Coronary artery (tissue), 2 donors: Measurements from ENCODE around the gene IRF7.

Source experiments
- DNase-seq: peaks from one replicate; pipeline ENCODE4 v3.0.0-alpha.2; 2017; ENCODE audit warnings: low spot score
- H3K27ac ChIP-seq, 2 donors: fragments of 200-600 bp; sonication (generic); one replicate each; pipeline ENCODE4 v1.5.1; 2016 to 2019
- H3K4me3 ChIP-seq: fragments of 200-600 bp; sonication (generic); 2 replicates; pipeline ENCODE4 v1.5.1; 2016; ENCODE audit warnings: mild to moderate bottlenecking, moderate library complexity
- TF ChIP-seq, protein P1 (sequence below): fragments of 200-600 bp; sonication (generic); IDR thresholded peaks from one replicate; pipeline ENCODE4 v1.5.1; 2019; ENCODE audit warnings: antibody characterized with exemption

Gene IRF7

DNA sequence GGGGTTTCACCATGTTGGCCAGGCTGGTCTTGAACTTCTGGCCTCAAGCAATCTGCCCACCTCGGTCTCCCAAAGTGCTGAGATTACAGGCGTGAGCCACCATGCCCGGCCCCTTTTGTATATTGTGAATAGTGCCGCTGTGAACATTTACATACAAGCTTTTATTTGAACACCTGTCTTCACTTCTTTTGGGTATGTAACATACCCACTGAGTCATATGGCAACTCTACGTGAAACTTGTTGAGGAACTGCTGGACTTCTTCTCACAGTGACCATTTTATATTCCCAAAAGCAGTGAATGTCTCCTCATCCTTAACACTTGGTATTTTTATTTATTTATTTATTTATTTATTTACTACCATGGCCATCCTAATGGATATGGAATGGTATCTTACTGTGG, 15.1 kb upstream of the IRF7 start:
- TF ChIP-seq, protein P1, sequence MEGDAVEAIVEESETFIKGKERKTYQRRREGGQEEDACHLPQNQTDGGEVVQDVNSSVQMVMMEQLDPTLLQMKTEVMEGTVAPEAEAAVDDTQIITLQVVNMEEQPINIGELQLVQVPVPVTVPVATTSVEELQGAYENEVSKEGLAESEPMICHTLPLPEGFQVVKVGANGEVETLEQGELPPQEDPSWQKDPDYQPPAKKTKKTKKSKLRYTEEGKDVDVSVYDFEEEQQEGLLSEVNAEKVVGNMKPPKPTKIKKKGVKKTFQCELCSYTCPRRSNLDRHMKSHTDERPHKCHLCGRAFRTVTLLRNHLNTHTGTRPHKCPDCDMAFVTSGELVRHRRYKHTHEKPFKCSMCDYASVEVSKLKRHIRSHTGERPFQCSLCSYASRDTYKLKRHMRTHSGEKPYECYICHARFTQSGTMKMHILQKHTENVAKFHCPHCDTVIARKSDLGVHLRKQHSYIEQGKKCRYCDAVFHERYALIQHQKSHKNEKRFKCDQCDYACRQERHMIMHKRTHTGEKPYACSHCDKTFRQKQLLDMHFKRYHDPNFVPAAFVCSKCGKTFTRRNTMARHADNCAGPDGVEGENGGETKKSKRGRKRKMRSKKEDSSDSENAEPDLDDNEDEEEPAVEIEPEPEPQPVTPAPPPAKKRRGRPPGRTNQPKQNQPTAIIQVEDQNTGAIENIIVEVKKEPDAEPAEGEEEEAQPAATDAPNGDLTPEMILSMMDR = no peak
- Histone ChIP-seq H3K4me3 (no peak overlapping the region), H3K27ac (no peak overlapping the region)
- no peak for DNase-seq

DNA sequence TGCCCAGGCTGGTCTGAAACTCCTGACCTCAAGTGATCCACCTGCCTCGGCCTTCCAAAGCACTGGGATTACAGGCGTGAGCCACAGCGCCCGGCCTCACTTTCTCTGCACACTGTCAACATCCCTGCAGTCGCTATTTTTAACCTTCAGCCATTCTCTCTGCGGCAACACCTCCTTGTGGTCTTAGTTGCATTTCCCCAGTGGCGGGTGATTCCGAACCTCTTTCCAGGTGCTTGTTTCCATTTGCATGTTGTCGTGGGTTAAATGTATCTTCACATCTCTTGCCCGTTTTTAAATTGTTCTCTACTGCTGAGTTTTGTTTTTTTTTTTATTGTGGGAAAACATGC, 13.5 kb upstream of the IRF7 start:
- TF ChIP-seq, protein P1 = no peak
- Histone ChIP-seq H3K4me3 (no peak overlapping the region), H3K27ac (no peak overlapping the region)
- no peak for DNase-seq

DNA sequence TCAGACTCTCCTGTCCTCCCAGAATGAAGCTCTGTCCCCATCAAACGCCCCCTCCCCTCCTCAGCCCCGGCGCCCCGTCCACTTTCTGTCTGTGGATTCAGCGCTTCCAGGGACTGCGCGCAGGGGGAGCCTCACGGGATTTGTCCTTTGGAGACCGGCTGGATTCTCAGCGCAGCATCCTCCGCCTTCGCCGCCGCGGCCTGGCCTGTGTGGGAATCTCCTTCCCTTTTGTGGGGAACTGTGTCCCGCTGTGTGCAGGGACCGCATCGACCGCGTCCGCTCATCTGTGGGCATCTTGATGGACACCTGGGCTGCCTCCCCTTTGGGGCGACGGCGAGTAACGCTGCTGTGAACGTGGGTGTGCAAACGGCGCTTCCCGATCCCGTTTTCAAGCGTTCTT, 12.3 kb upstream of the IRF7 start:
- TF ChIP-seq, protein P1 = no peak
- Histone ChIP-seq H3K4me3 (no peak overlapping the region), H3K27ac (no peak overlapping the region)
- peak; percentile 68 for DNase-seq

DNA sequence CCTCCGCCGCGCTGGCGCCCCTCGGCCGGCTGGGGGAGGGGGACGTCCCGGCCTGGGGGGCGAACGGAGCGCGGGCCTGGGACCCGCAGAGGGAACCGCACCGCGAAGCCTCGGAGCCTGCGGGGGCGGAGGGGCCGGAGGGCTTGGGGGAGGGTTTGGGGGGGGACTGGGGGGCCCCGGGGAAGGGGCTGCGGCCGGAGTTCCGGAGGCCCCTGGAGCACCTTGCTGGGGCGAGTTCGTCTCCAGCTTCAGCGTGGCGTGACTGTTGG, 11.5 kb upstream of the IRF7 start:
- DNase-seq = no peak
- H3K4me3 ChIP-seq = no peak overlapping the region
- H3K27ac ChIP-seq = no peak overlapping the region
- TF ChIP-seq, protein P1 = no peak

DNA sequence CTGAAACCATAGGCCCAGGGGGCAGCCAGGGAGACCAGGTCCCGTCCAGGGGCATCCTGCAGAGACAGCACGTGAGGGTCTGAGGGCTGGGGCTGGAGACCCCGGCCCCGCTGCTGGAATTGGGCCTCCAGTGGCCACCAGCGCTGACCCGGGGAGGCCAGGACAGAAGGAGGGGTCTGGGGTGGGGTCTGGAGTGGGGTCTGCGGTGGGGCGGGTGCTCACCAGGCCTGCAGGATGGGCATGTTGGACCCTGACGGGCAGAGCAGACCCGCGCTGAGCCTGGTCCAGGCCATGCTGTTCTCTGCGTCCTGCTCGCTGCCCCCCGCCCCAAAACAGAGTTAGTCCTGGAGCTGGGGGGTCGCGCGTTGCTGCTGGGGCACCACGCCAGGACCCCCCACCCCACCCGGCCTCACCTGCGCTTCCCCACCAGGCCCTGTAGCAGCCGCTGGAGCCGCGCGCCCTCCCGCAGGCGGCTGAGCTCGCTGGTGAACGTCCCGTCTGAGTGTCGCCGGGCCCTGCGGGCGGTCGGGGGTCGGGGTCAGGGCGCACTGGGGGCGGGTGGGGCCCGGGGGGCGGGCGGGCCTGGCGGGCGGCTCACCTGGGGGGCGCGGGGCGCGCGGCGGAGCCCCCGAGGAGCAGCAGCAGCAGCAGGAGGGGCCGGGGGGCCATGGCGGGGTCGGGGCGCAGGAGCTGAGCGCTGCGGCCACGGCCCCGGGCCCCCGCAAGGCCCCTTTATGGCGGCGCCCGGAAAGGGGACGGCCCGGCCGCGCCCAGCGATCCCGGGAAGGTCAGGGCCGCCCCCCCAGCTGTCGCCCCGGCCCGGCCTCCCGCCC, 10.9 kb upstream of the IRF7 start, which contains the start of gene SCT:
SCT (minus strand) TSS at position 707 of the 833 bp plus-strand sequence; CDS start at position 669, 38 bp downstream.
- Histone ChIP-seq H3K27ac (no peak within 1 kb of the TSS), H3K4me3 (no peak within 1 kb of the TSS)
- DNase-seq = peak; percentile 72
- TF ChIP-seq, protein P1 = no peak

DNA sequence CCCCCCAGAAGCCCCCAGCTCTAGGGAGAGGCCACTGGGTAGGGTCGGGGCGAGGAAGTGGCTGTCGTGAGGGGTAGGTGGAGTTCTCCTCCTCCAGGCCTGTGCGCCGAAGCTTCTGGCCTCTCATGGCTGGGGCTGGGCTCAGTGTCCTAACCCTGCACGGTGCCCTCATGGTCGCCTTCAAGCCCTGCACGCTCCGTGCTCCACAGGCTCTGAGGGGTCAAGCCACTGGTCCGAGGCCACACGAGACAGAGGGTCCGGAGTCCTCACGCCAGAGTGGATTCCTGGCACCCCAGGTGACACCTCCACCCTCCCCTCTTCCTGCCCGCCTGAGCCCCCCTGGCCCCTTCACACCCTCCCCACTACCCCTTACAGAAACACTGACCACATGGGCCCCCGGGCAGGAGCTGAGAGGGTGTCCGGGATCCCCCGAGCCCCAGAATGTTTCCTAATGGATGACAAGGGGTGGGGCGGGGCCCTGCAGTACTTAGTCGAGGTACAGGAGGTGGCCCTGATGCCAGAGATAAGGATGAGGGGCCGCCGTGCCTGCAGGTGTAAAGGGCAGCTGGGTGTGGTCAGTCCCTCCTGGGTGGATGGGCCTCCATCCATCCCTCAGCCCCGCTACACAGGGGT, 10.0 kb upstream of the IRF7 start:
- no peak for DNase-seq
- TF ChIP-seq, protein P1 = no peak
- no peak overlapping the region for H3K4me3 ChIP-seq
- H3K27ac ChIP-seq = no peak overlapping the region
